ENCODE data around the gene ACTN1. TPM values are rescaled to one million over a fixed set of nuclear protein-coding genes. Genes with fewer than 3 reads are reported as not detected.

Gene ACTN1
- total RNA-seq, 1 donor from 2014 or later, result 479 TPM

DNA sequence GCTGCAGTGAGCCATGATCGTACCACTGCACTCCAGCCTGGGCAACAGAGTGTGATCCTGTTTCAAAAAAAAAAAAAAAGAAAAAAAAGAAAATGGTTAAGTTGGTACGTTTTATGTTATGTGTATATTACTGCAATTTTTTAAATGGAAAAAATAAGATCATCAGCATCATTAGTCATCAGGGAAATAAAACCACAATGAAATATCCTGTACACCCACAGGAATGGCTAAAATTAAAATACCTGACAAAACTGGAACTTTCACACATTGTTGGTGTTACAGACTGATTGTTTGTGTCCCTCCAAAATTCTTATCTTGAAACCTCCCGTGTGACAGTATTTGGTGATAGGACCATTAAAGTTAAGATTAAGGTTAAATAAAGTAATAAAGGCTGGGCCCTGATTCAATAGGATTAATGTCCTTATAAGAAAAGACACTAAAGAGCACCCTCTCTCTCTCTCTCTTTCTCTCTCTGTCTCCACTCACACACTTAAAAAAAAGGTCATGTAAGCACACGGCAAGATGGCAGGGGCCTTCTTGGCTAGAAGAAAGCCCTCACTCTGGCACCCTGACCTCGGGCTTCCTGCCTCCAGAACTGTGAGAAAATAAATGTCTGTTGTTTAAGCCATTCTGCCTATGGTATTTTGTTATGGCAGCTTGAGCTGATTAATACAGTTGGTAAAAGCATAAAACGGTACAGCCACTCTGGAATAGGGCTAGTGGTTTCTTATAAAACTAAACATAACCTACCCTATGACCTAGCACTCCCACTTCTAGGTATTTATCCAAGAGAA, 137.9 kb downstream of the ACTN1 start:
- no peak overlapping the region for H3K4me3 ChIP-seq (ENCODE audit: low read depth, low read length)
- TF ChIP-seq, protein P1, sequence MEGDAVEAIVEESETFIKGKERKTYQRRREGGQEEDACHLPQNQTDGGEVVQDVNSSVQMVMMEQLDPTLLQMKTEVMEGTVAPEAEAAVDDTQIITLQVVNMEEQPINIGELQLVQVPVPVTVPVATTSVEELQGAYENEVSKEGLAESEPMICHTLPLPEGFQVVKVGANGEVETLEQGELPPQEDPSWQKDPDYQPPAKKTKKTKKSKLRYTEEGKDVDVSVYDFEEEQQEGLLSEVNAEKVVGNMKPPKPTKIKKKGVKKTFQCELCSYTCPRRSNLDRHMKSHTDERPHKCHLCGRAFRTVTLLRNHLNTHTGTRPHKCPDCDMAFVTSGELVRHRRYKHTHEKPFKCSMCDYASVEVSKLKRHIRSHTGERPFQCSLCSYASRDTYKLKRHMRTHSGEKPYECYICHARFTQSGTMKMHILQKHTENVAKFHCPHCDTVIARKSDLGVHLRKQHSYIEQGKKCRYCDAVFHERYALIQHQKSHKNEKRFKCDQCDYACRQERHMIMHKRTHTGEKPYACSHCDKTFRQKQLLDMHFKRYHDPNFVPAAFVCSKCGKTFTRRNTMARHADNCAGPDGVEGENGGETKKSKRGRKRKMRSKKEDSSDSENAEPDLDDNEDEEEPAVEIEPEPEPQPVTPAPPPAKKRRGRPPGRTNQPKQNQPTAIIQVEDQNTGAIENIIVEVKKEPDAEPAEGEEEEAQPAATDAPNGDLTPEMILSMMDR (conservative IDR thresholded peaks at IDR 0.05; ENCODE audit: low read depth, low read length), result no peak
- DNase-seq (ENCODE audit: low read depth), result no peak

- no peak for DNase-seq (ENCODE audit: low read depth)
- H3K4me3 ChIP-seq (ENCODE audit: low read depth, low read length), result no peak overlapping the region
- TF ChIP-seq, protein P1 (conservative IDR thresholded peaks at IDR 0.05; ENCODE audit: low read depth, low read length), result no peak
These were observed 138.6 kb downstream of the ACTN1 start for GRCh38 chr14:68840454-68840853.

- no peak overlapping the region for H3K4me3 ChIP-seq (ENCODE audit: low read depth, low read length)
- TF ChIP-seq, protein P1 (conservative IDR thresholded peaks at IDR 0.05; ENCODE audit: low read depth, low read length), result no peak
- no peak for DNase-seq (ENCODE audit: low read depth)
These were observed 143.0 kb downstream of the ACTN1 start for GRCh38 chr14:68836082-68836481.

- TF ChIP-seq, protein P1 (conservative IDR thresholded peaks at IDR 0.05; ENCODE audit: low read depth, low read length), result no peak
- no peak for DNase-seq (ENCODE audit: low read depth)
- H3K4me3 ChIP-seq (ENCODE audit: low read depth, low read length), result no peak overlapping the region
These were observed 144.3 kb downstream of the ACTN1 start for GRCh38 chr14:68834816-68835215.

- DNase-seq (ENCODE audit: low read depth), result no peak
- no peak overlapping the region for H3K4me3 ChIP-seq (ENCODE audit: low read depth, low read length)
- TF ChIP-seq, protein P1 (conservative IDR thresholded peaks at IDR 0.05; ENCODE audit: low read depth, low read length), result no peak
These were observed 150.4 kb downstream of the ACTN1 start for GRCh38 chr14:68828698-68829097.

- no peak for DNase-seq (ENCODE audit: low read depth)
- H3K4me3 ChIP-seq (ENCODE audit: low read depth, low read length), result no peak overlapping the region
- TF ChIP-seq, protein P1 (conservative IDR thresholded peaks at IDR 0.05; ENCODE audit: low read depth, low read length), result no peak
These were observed 153.4 kb downstream of the ACTN1 start for GRCh38 chr14:68825729-68826128.

Data from epithelial cell of proximal tubule (primary cell).